HUDEP-2 (cell line): ENCODE measurements around the gene SLC22A1.
"Not testable (repeated sequence)": the region's sequence is repeated elsewhere in the genome, so short reads cannot be mapped to it uniquely, and the experiment has no call there.

Experiments
- DNase-seq, 76 experiments: peaks; one replicate each; lab custom pipeline; 2025; ENCODE audit not compliant: unreplicated experiment in 76 of 76; lab: John Stamatoyannopoulos, UW

The SLC22A1 gene

GRCh38 chr6:160121981-160122380 lies 366 bp downstream of the SLC22A1 start:
- DNase-seq: no peak

- no peak for DNase-seq
Observed at GRCh38 chr6:160122744-160123143, 1.1 kb downstream of the SLC22A1 start.

- no peak for DNase-seq
Observed at GRCh38 chr6:160124007-160124406, 2.4 kb downstream of the SLC22A1 start.

DNA sequence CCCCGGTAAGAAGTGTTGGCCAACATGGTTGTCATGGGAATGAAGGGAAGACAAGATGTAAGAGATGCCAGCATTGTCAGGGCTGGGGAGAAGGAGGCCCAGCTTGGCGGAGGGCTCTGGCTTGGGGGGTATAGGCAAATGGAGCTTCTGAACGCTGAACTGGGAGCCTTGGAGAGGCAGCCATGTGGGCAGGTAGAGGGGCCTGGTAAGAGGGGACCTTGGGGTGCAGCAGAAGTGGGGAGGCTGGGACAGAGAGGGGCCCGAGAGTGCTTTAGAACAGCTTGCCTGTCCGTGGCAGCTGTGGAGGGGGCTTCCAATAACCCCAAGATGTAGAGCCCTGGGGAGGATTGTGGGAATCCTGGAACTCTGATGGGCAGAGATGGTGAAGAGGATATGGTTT lies 3.0 kb downstream of the SLC22A1 start:
- DNase-seq: no peak

GRCh38 chr6:160125105-160125504 lies 3.5 kb downstream of the SLC22A1 start:
- DNase-seq: not testable (repeated sequence)

GRCh38 chr6:160127270-160128124 lies 5.9 kb downstream of the SLC22A1 start:
- no peak for DNase-seq

DNA sequence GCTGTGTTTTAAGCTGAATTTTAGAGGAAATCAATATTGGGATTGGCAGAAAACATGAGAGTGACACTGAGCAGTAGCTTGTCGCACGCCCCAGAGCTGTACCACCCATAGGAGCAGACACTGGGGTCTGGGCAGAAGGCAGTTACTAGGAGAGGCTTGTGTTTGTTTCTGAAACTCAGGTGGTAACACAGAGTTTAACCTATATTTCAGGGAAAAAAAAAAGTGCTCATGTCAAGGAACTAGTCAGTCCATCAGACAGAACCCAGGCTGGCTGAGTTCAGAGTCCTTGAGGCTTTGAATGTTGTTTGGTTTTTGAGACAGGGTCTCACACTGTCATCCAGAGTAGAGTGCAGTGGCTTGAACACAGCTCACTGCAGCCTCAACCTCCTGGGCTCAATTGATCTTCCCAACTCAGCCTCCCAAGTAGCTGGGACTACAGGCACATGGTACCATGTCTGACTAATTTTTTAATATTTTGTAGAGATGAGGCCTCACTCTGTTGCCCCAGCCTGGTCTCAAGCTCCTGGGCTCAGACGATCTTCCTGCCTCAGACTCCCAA lies 6.6 kb downstream of the SLC22A1 start:
- DNase-seq: no peak

- no peak for DNase-seq
Observed at GRCh38 chr6:160128879-160129516, 7.4 kb downstream of the SLC22A1 start.

DNA sequence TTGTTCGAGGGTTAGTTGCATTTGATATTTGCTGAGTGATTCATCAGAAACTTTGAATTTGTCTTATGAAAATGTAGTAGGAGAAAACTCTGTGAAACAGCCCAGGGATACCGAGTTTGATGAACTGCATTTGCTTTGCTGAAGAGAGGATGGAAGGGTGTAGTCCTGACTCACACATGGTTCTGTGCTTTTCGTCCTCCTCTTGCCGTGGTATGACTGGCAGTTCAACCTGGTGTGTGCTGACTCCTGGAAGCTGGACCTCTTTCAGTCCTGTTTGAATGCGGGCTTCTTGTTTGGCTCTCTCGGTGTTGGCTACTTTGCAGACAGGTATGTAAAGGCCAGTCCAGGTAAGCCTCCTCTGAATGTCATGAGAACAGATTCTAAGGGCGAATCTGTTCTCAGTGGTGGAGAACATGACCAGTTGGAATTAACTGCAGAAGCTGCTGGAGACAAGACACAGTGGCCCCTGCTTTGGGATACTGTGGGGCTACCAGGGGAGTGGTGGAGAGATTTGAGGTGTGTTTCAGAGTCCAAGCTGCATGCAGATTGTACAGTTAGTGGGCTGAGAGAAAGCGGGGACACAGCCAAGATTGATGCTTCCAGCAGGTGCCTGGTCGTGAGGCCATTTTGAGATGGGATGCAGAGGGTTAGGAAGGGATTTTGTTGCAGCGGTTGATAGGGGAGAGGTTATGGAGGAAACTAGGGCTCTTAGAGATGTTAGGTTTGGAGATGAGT lies 8.4 kb downstream of the SLC22A1 start:
- DNase-seq: no peak

DNA sequence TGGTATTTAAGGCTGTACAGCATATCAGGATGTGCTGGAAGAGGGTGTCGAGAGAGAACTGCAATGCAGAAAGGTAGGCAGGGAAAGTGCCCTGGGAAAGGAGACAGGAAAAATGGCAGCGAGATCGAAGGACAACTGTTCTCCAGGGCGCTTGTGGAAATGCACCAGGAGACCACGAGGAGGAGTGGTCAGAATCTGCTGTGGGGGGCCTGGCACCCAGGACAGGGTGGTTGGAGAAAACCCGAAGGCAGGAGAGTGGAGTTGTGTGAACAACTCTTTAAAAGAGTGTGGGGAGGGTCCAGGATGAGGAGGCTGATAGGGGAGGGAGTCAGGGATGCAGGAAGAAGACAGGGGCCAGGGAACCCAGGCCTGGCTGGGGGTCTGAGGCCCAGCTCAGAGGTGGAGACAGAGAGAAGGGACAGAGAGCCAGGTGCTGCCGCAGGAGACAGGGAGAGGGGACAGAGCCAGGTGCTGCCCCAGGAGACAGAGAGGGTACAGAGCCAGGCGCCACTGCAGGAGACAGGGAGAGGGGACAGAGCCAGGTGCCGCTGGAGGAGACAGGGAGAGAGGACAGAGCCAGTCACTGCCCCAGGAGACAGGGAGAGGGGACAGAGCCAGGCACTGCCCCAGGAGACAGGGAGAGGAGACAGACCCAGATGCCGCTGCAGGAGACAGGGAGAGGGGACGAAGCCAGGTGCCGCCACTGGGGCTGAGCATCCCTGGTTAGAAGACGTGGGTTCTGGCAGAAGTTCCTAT lies 9.3 kb downstream of the SLC22A1 start:
- DNase-seq: no peak

GRCh38 chr6:160131636-160132296 lies 10.2 kb downstream of the SLC22A1 start:
- DNase-seq: no peak

- no peak for DNase-seq
Observed at GRCh38 chr6:160132297-160132637, 10.7 kb downstream of the SLC22A1 start.

DNA sequence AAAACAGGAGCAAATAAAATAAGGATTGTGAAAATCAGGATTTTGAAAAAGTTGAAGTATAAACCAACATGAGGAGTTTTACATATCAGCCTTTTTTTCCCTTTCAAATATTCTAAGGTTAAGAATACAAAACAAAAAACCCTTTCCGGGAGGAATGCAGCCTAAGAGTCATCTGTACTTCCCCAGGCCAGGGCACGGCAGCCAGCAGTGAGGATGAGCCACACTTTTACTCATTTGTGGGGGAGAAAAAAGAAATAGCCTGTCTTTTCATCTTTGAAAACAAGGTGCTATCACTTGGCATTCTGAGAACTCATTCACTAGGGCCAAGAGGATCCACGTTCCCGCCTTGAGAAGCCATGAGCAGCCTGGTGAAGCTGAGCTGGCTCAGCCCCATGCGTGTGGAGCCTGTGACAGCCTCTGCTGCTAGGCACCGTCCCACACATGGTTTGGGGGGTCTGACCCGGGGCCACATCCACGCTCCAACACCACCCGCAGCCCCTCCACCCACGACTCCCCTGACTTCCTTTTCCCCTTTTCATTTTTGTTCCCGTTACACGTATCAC lies 11.2 kb downstream of the SLC22A1 start:
- no peak for DNase-seq

DNA sequence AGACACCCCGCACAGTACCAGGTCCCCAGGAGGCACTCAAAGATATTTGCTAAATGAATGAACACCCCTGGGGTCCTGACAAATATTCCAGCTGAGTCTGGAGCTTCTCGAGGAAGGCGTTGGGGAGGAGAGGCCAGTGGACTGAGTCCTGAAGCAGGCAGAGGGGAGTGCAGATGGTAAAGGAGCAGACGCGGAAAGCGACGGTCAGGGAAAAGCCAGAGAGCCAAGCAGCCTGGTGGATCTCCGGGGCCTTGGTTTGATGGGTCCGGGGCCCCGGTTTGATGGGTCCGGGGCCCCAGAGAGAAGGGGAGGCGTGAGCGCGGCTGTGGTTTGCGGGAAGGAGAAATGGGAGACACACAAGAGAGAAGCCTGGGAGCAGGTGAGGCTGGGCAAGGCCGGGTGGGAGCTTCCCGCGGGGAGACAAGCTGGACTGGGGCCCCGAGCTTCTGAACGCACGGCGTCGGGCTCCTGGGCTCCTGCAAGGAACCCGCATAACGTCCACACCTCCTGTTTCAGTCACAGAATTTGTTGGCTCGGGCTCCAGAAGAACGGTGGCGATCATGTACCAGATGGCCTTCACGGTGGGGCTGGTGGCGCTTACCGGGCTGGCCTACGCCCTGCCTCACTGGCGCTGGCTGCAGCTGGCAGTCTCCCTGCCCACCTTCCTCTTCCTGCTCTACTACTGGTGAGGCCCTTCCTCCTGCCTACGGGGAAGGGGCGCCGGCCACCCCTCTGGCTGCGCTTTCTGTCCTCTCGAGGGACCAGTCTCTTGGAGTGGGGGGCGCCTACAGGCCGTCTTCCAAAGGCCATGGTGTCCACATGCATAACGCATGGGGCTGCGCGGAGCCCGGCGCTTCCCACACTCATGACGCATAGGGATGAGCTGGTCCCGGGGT lies 12.1 kb downstream of the SLC22A1 start:
- DNase-seq: no peak

DNA sequence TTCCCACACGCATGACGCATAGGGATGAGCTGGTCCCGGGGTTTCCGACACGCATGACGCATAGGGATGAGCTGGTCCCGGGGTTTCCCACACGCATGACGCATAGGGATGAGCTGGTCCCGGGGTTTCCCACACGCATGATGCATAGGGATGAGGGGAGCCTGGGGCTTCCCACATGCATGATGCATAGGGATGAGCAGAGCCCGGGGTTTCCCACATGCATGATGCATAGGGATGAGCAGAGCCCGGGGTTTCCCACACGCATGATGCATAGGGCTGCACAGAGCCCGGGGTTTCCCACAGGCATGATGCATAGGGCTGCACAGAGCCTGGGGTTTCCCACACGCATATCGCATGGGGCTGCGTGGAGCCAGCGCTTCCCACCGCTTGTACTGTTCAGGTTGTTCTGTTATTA lies 12.7 kb downstream of the SLC22A1 start:
- DNase-seq: not testable (repeated sequence)

DNA sequence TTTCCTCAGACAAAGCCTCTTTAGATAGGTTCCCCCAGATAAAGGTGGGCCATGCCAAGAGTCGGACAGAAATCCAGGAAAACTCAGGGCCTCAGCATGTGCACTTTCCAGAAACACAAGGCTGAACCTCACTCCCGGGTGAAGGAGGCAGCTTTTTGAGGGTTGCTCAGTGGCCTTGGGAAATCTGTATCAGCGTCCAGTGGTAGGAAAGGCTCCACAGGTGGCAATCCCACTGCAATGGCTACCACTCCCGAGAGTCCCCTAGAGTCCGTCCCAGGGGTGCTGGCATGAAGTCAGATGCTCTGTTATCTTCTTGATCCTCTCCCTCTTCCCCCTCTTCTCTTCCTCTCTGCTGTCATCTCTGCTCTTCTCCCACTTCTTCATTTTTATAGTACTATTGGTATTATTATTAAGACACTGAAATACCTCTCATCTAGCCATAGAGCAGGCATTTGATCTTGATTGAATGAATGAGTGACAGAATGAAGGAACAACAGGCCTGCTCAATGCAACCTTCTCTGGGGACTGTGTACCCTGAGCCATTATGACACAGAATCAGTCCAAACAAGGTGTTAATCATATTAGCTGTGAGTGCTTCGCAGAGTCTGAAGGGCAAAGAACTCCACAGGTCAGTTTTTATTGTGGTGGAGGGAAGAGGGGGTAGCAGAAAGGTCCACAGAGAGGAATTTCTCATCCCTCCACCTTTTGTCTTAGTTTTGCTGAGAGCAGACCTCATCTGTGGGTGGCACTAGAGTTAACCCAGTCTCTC lies 13.3 kb downstream of the SLC22A1 start:
- DNase-seq: no peak

GRCh38 chr6:160135907-160136655 lies 14.5 kb downstream of the SLC22A1 start:
- no peak for DNase-seq
